NCI-H2029 treated with DMSO at 0.1 percent for 48 hours (cell line): ENCODE results near the gene GRK4.
A peak's percentile ranks its signal among the peaks of the same experiment; 100 is the strongest.
"Not testable (repeated sequence)": the region's sequence is repeated elsewhere in the genome, so short reads cannot be mapped to it uniquely, and the experiment has no call there.

Source experiments
- DNase-seq: peaks from one replicate; lab custom pipeline; 2025; lab: John Stamatoyannopoulos, UW

The GRK4 gene

GRCh38 chr4:2930758-2931511, 32.4 kb upstream of the GRK4 start:
- DNase-seq, result peak; percentile 73

GRCh38 chr4:2931512-2932301, 31.7 kb upstream of the GRK4 start:
- DNase-seq, result no peak

- DNase-seq, result no peak
These were observed 30.9 kb upstream of the GRK4 start for GRCh38 chr4:2932321-2932950.

GRCh38 chr4:2932951-2933565, 30.3 kb upstream of the GRK4 start:
- DNase-seq, result no peak

- DNase-seq, result no peak
These were observed 29.8 kb upstream of the GRK4 start for GRCh38 chr4:2933566-2934076.

GRCh38 chr4:2934077-2934812, 29.1 kb upstream of the GRK4 start:
- no peak for DNase-seq

GRCh38 chr4:2934813-2935761, 28.3 kb upstream of the GRK4 start:
- DNase-seq, result peak; percentile 56

- no peak for DNase-seq
These were observed 27.3 kb upstream of the GRK4 start for GRCh38 chr4:2935762-2936743.

- no peak for DNase-seq
These were observed 26.6 kb upstream of the GRK4 start for GRCh38 chr4:2936773-2937145.

GRCh38 chr4:2937146-2937857, 26.1 kb upstream of the GRK4 start:
- no peak for DNase-seq

GRCh38 chr4:2937986-2938385, 25.4 kb upstream of the GRK4 start:
- DNase-seq, result no peak

- not testable (repeated sequence) for DNase-seq
These were observed 25.0 kb upstream of the GRK4 start for GRCh38 chr4:2938411-2938810.

- no peak for DNase-seq
These were observed 24.5 kb upstream of the GRK4 start for GRCh38 chr4:2938906-2939305.

GRCh38 chr4:2939383-2940243, 23.8 kb upstream of the GRK4 start:
- DNase-seq, result no peak

GRCh38 chr4:2940267-2941137, 22.9 kb upstream of the GRK4 start:
- DNase-seq, result no peak
